OCI-LY7 (cell line): ENCODE results near the gene RPL12. TPM values are rescaled to one million over a fixed set of nuclear protein-coding genes. Genes with fewer than 3 reads are reported as not detected.

Experiments
- BruUV-seq: library from RNA; stranded (reverse); fragments of 400-500 nt; replicated peaks from 2 replicates; lab custom pipeline; 2021; lab: Mats Ljungman, UMichigan
- CTCF ChIA-PET: fragments of 300-600 bp; sonication (Branson Sonifier 250); formaldehyde crosslinking; loops from one replicate; lab custom pipeline; 2022; ENCODE audit warnings: antibody characterized with exemption; ENCODE audit not compliant: unreplicated experiment; lab: Charles Lee
- POLR2A ChIA-PET: fragments of 300-600 bp; sonication (Branson Sonifier 250); formaldehyde crosslinking; loops from one replicate; lab custom pipeline; 2022; ENCODE audit warnings: antibody characterized with exemption; lab: Charles Lee
- DNase-seq: peaks from one replicate; pipeline ENCODE4 v3.0.0-alpha.2; 2015; ENCODE audit warnings: low spot score
- H2AFZ ChIP-seq: fragments of 200-600 bp; sonication (generic), shearing (Covaris generic); 2 replicates; pipeline ENCODE4 v1.6.1; 2014; ENCODE audit warnings: mild to moderate bottlenecking, antibody characterized with exemption, low read length, moderate library complexity
- H3K27ac ChIP-seq: fragments of 200-600 bp; sonication (generic); 2 replicates; pipeline ENCODE4 v1.5.1; 2014; ENCODE audit warnings: mixed run types, low read depth, mild to moderate bottlenecking, moderate library complexity, low read length, inconsistent platforms; ENCODE audit not compliant: poor library complexity, severe bottlenecking
- H3K36me3 ChIP-seq: fragments of 200-600 bp; sonication (generic); 2 replicates; pipeline ENCODE4 v1.6.1; 2014; ENCODE audit warnings: mild to moderate bottlenecking, antibody characterized with exemption, low read length, moderate library complexity, mixed read lengths; ENCODE audit not compliant: insufficient read depth
- H3K4me1 ChIP-seq: fragments of 200-600 bp; sonication (generic); 2 replicates; pipeline ENCODE4 v1.5.1; 2014; ENCODE audit warnings: mild to moderate bottlenecking, low read length; ENCODE audit not compliant: insufficient read depth, poor library complexity, severe bottlenecking
- H3K4me2 ChIP-seq: fragments of 200-600 bp; sonication (generic); 2 replicates; pipeline ENCODE4 v1.6.1; 2014; ENCODE audit warnings: mild to moderate bottlenecking, low read length
- H3K4me3 ChIP-seq: fragments of 200-600 bp; sonication (generic); 2 replicates; pipeline ENCODE4 v1.5.1; 2014; ENCODE audit warnings: mild to moderate bottlenecking, low read depth, low read length; ENCODE audit not compliant: poor library complexity, severe bottlenecking
- H3K79me2 ChIP-seq: fragments of 200-600 bp; sonication (generic); 2 replicates; pipeline ENCODE4 v1.6.1; 2016; ENCODE audit warnings: low read depth, mild to moderate bottlenecking, low read length, moderate library complexity, mixed read lengths; ENCODE audit not compliant: insufficient read depth
- H3K9me2 ChIP-seq: fragments of 200-600 bp; sonication (generic); 2 replicates; pipeline ENCODE4 v1.6.1; 2016; ENCODE audit warnings: mild to moderate bottlenecking, low read length, mixed read lengths; ENCODE audit not compliant: insufficient read depth
- H3K9me3 ChIP-seq: fragments of 200-600 bp; sonication (generic); 2 replicates; pipeline ENCODE4 v1.6.1; 2014; ENCODE audit warnings: mild to moderate bottlenecking, mixed run types, low read length, mixed read lengths
- H4K20me1 ChIP-seq: fragments of 200-600 bp; sonication (generic); 2 replicates; pipeline ENCODE4 v1.6.1; 2014; ENCODE audit warnings: mild to moderate bottlenecking, antibody characterized with exemption, low read length, moderate library complexity, mixed read lengths; ENCODE audit not compliant: insufficient read depth
- CTCF ChIP-seq: fragments of 200-600 bp; sonication (generic); conservative IDR thresholded peaks from 2 replicates; pipeline ENCODE4 v1.5.1; 2014; ENCODE audit warnings: mild to moderate bottlenecking, antibody characterized with exemption, low read length, moderate library complexity, mixed read lengths
- EZH2phosphoT487 ChIP-seq: fragments of 200-600 bp; sonication (generic); IDR thresholded peaks from 2 replicates; pipeline ENCODE4 v1.6.1; 2018; ENCODE audit warnings: low read depth, borderline replicate concordance, mild to moderate bottlenecking, mixed run types, antibody characterized with exemption, low read length, moderate library complexity, mixed read lengths
- intact Hi-C: fragments of 100-400 bp; cut with micrococcal nuclease; formaldehyde crosslinking; loops from one replicate; pipeline ENCODE4 v1.10.0; 2022; ENCODE audit not compliant: unreplicated experiment
- total RNA-seq, 2 experiments: library from RNA; depleted of rRNA in 1 of 2; stranded (reverse); fragments of >200 nt in 1 of 2; shearing (Covaris generic) in 1 of 2; gene quantifications; 2 replicates each; pipeline ENCODE4 v1.2.3, GENCODE V29; 2014 to 2022

Gene RPL12
- total RNA-seq, 2 experiments from 2014 or later = 1,622 to 1,868 TPM

DNA sequence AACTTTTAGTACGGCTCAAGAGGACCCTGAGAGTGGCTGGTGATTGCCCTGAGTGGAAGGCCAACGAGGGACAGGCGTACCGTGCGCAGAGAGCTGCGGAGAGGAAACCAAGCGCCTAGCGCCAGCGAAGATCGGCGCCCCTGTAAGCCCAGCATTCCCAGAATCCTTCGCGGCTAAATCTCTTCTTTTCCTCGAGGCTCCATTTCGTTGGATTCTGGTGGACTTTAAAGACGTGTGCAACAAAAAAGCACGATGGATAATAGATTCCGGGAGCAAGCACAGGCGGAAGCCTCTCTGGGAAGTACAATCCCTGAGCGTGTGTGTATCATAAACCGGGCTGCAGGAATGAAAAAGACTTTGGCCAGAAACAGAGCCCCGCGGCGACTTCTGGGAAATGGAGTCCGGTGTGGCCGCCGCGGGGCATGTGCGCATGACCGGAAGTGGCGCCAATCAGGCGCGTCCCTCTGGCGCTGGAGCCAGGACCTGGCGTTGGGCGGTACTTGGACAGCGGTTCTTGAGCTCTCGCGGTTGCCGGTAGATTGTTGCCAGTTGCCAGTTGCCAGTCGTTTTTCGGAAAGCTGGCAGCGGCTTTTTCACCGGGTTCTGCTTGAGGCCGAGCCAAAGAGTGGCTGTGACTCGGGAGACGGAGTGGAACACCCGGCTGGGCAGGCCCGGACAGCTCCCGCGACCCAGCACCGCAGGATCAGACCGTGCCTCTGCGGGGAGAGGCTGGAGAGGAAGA is 27.1 kb downstream of the RPL12 start, which contains the start of gene ZNF79:
Gene ZNF79 (plus strand): TSS at position 449 of the 742 bp plus-strand sequence. CDS start 406 bp downstream, outside the sequence.
- Histone ChIP-seq H3K27ac (peak within 1 kb of the TSS; percentile 41), H3K4me3 (peak within 1 kb of the TSS; percentile 84), H3K4me1 (peaks cover 22% of the 10 kb centered on the region), H3K9me2 (no peaks in the 10 kb centered on the region), H4K20me1 (no peaks in the 10 kb centered on the region), H3K4me2 (peak within 1 kb of the TSS; percentile 97), H2AFZ (peak within 1 kb of the TSS; percentile 96), H3K79me2 (peaks cover 36% of the 10 kb centered on the region; the same call in 1 of the 2 replicates), H3K36me3 (peaks cover 17% of the 10 kb centered on the region), H3K9me3 (no peaks in the 10 kb centered on the region)
- TF ChIP-seq CTCF (0 out of 2 replicates have a peak, but pooled peaks have one; percentile 3), EZH2phosphoT487 (no peak)
- CTCF ChIA-PET = interaction anchor here (0.6 kb wide), 1 partner anchor 504 kb away, joined by 3 read pairs; no protein-coding TSS in a partner anchor
- no TSS peak for BruUV-seq
- intact Hi-C loops = loop anchor here (1.0 to 2.0 kb wide), 3 partner anchors 27 to 209 kb away; partner anchors contain the start of genes LRSAM1, RPL12 and SLC2A8
- POLR2A ChIA-PET = interaction anchor here (0.5 to 1.3 kb wide), 7 partner anchors 18 to 903 kb away, joined by 3 to 5 read pairs (median 3); partner anchors contain the start of genes LRSAM1, RPL12 and SLC2A8
- peak; percentile 89 for DNase-seq

GRCh38 chr9:127423476-127423933 is 27.7 kb downstream of the RPL12 start:
- Histone ChIP-seq H3K4me3 (peak overlapping the region; percentile 84), H4K20me1 (no peaks in the 10 kb centered on the region), H3K79me2 (peaks cover 36% of the 10 kb centered on the region; the same call in 1 of the 2 replicates), H3K9me2 (no peaks in the 10 kb centered on the region), H3K4me2 (peak overlapping the region; percentile 97), H3K36me3 (peaks cover 11% of the 10 kb centered on the region), H3K9me3 (no peaks in the 10 kb centered on the region), H3K4me1 (peaks cover 22% of the 10 kb centered on the region), H2AFZ (peak overlapping the region; percentile 96), H3K27ac (peak overlapping the region; percentile 41)
- ChIA-PET POLR2A (interaction anchor here (0.6 to 1.3 kb wide), 5 partner anchors 13 to 902 kb away, joined by 3 to 5 read pairs (median 3); partner anchors contain the start of genes LRSAM1, RPL12 and SLC2A8), CTCF (interaction anchor here (0.6 kb wide), 1 partner anchor 503 kb away, joined by 3 read pairs; no protein-coding TSS in a partner anchor)
- intact Hi-C loops = no loop called here
- peak; percentile 17 for DNase-seq
- TSS peak; percentile 83 for BruUV-seq
- TF ChIP-seq EZH2phosphoT487 = no peak
- TF ChIP-seq CTCF = peak; percentile 21; the same call in 1 of the 2 replicates
